Mesenchymal stem cell (in vitro differentiated cells and primary cell): ENCODE data around the gene CCNT1.
"Not testable (repeated sequence)": the region's sequence is repeated elsewhere in the genome, so short reads cannot be mapped to it uniquely, and the experiment has no call there.

Source experiments
- DNase-seq: peaks from one replicate; pipeline ENCODE4 v3.0.0-alpha.2; 2013
- H2AFZ ChIP-seq: one replicate; pipeline ENCODE4 v1.6.1; 2013; ENCODE audit warnings: low read depth, mild to moderate bottlenecking, control low read depth, inconsistent platforms, low read length, moderate library complexity
- H2AK5ac ChIP-seq: 2 replicates; pipeline ENCODE4 v1.6.1; 2013; ENCODE audit warnings: low read length, moderate library complexity, mild to moderate bottlenecking, inconsistent platforms; ENCODE audit not compliant: severe bottlenecking
- H2BK120ac ChIP-seq: one replicate; pipeline ENCODE4 v1.6.1; 2013; ENCODE audit warnings: low read depth, mild to moderate bottlenecking, inconsistent platforms, low read length, moderate library complexity
- H2BK12ac ChIP-seq, 2 experiments: one replicate each; pipeline ENCODE4 v1.6.1; 2013; ENCODE audit warnings: inconsistent platforms in 2 of 2, low read length in 2 of 2, mild to moderate bottlenecking in 2 of 2, moderate library complexity in 2 of 2, control low read depth in 1 of 2
- H2BK15ac ChIP-seq: one replicate; pipeline ENCODE4 v1.6.1; 2013; ENCODE audit warnings: mild to moderate bottlenecking, low read depth, inconsistent platforms; ENCODE audit not compliant: poor library complexity, severe bottlenecking
- H2BK5ac ChIP-seq: 2 replicates; pipeline ENCODE4 v1.6.1; 2013; ENCODE audit warnings: low read depth, mild to moderate bottlenecking, low read length, control low read depth, inconsistent platforms; ENCODE audit not compliant: poor library complexity, severe bottlenecking
- H3K14ac ChIP-seq, 2 experiments: one replicate each; pipeline ENCODE4 v1.6.1; 2013; ENCODE audit warnings: inconsistent platforms in 2 of 2, low read length in 2 of 2, control low read depth in 1 of 2, mild to moderate bottlenecking in 1 of 2, moderate library complexity in 1 of 2
- H3K18ac ChIP-seq, 2 experiments: one replicate each; pipeline ENCODE4 v1.6.1; 2013; ENCODE audit warnings: inconsistent platforms in 2 of 2, low read length in 2 of 2, control low read depth in 1 of 2, low read depth in 1 of 2, mild to moderate bottlenecking in 1 of 2
- H3K23ac ChIP-seq, 2 experiments: one replicate each; pipeline ENCODE4 v1.6.1; 2013; ENCODE audit warnings: inconsistent platforms in 2 of 2, low read length in 2 of 2, mild to moderate bottlenecking in 2 of 2, moderate library complexity in 2 of 2, control low read depth in 1 of 2
- H3K27ac ChIP-seq: 2 replicates; pipeline ENCODE4 v1.5.1; 2013; ENCODE audit warnings: mild to moderate bottlenecking, moderate library complexity, low read length, control low read depth, inconsistent platforms; ENCODE audit not compliant: poor library complexity, severe bottlenecking
- H3K27me3 ChIP-seq, 2 experiments: 2 replicates each; pipeline versions ENCODE4 v1.6.1 to v1.7.0; 2013; ENCODE audit warnings: low read length in 2 of 2, mild to moderate bottlenecking in 2 of 2, moderate library complexity in 2 of 2, control low read depth in 1 of 2, inconsistent platforms in 1 of 2; ENCODE audit not compliant: control insufficient read depth in 1 of 2, insufficient read depth in 1 of 2
- H3K36me3 ChIP-seq, 2 experiments: 2 replicates each; pipeline versions ENCODE4 v1.6.1 to v1.7.0; 2013; ENCODE audit warnings: low read length in 2 of 2, control low read depth in 1 of 2, inconsistent platforms in 1 of 2, low read depth in 1 of 2, mild to moderate bottlenecking in 1 of 2; ENCODE audit not compliant: insufficient read depth in 2 of 2, control insufficient read depth in 1 of 2
- H3K4ac ChIP-seq, 2 experiments: one replicate each; pipeline ENCODE4 v1.6.1; 2013; ENCODE audit warnings: inconsistent platforms in 2 of 2, low read length in 2 of 2, mild to moderate bottlenecking in 2 of 2, moderate library complexity in 2 of 2, control low read depth in 1 of 2, low read depth in 1 of 2
- H3K4me1 ChIP-seq: 2 replicates; pipeline ENCODE4 v1.6.1; 2013; ENCODE audit warnings: low read depth, low read length, control low read depth; ENCODE audit not compliant: control insufficient read depth, insufficient read depth
- H3K4me2 ChIP-seq: 2 replicates; pipeline ENCODE4 v1.6.1; 2013; ENCODE audit warnings: low read length, mild to moderate bottlenecking, inconsistent platforms; ENCODE audit not compliant: poor library complexity, severe bottlenecking
- H3K4me3 ChIP-seq, 2 experiments: 2 replicates each; pipeline versions ENCODE4 v1.5.1 to v1.7.0; 2013; ENCODE audit warnings: low read length in 2 of 2, mild to moderate bottlenecking in 2 of 2, control low read depth in 1 of 2, low read depth in 1 of 2; ENCODE audit not compliant: insufficient read depth in 1 of 2
- H3K79me1 ChIP-seq: replicated peaks from 2 replicates; pipeline ENCODE4 v1.6.1; 2013; ENCODE audit warnings: mild to moderate bottlenecking, control low read depth, low read length, inconsistent platforms; ENCODE audit not compliant: poor library complexity, severe bottlenecking
- H3K9ac ChIP-seq: 2 replicates; pipeline ENCODE4 v1.7.0; 2013; ENCODE audit warnings: mild to moderate bottlenecking, low read length, moderate library complexity
- H3K9me3 ChIP-seq: 2 replicates; pipeline ENCODE4 v1.7.0; 2013; ENCODE audit warnings: mild to moderate bottlenecking, low read length; ENCODE audit not compliant: control insufficient read depth
- H4K8ac ChIP-seq: one replicate; pipeline ENCODE4 v1.6.1; 2013; ENCODE audit warnings: inconsistent platforms, mild to moderate bottlenecking, low read length, moderate library complexity
- H4K91ac ChIP-seq: one replicate; pipeline ENCODE4 v1.6.1; 2013; ENCODE audit warnings: mild to moderate bottlenecking, low read length, inconsistent platforms
- WGBS: methylation state at CpG from one replicate; pipeline ENCODE4 v1.1.7; 2013; ENCODE audit warnings: mixed read lengths; 5-methylcytosine and 5-hydroxymethylcytosine counted together

Gene CCNT1

DNA sequence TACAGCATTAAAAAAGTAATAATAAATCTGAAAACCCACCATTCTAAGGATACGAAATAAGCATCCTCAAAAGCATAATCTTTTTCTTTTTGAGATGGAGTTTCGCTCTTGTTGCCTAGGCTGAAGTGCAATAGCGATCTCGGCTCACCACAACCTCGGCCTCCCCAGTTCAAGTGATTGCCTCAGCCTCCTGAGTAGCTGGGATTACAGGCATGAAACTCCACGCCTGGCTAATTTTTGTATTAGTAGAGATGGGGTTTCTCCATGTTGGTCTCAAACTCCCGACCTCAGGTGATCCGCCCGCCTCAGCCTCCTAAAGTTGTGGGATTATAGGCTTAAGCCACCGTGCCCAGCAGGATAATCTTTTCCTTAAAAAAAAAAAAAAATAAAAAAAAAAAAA lies 4.3 kb downstream of the CCNT1 start:
- Histone ChIP-seq H2BK12ac (no peak overlapping the region), H3K4me3 (no peak overlapping the region), H2BK120ac (no peak overlapping the region), H4K8ac (no peak overlapping the region), H3K4me2 (no peak overlapping the region), H3K14ac (no peak overlapping the region), H2AK5ac (no peak overlapping the region), H3K27ac (no peak overlapping the region), H3K4ac (no peak overlapping the region), H2BK5ac (no peak overlapping the region), H3K4me1 (peaks cover 9% of the 10 kb centered on the region), H2AFZ (no peak overlapping the region), H3K79me1 (peaks cover 3% of the 10 kb centered on the region), H2BK15ac (no peak overlapping the region), H3K23ac (no peak overlapping the region), H3K18ac (no peak overlapping the region), H3K27me3 (no peaks in the 10 kb centered on the region), H3K9me3 (no peaks in the 10 kb centered on the region), H3K36me3 (peaks cover 16 to 67% of the 10 kb centered on the region in 2 experiments), H3K9ac (no peak overlapping the region), H4K91ac (no peak overlapping the region)
- no peak for DNase-seq
- WGBS = 97% methylated on average over 5 of the region's 10 CpGs

DNA sequence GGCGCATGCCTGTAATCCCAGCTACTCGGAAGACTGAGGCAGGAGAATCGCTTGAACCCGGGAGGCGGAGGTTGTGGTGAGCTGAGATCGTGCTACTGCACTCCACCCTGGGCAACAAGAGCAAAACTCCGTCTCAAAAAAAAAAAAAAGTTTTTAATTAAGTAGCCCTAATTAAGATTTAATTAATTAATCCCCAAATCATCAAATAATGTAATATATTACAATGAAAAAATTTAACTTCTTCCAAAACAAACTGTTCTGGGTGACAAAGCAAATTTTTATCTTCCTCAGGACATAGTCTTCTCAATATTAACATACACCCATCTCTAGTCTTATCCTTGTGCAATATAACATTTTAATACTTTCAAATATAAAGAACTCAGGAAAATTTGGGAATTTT lies 17.7 kb downstream of the CCNT1 start:
- not testable (repeated sequence) for H3K4me1 ChIP-seq, H3K4ac ChIP-seq, H2AFZ ChIP-seq, H3K4me3 ChIP-seq, H3K9me3 ChIP-seq, H4K91ac ChIP-seq, H2BK5ac ChIP-seq, H3K4me2 ChIP-seq, H2BK15ac ChIP-seq, DNase-seq, H3K27me3 ChIP-seq, H3K27ac ChIP-seq, H2AK5ac ChIP-seq, H3K9ac ChIP-seq, H3K18ac ChIP-seq, H3K14ac ChIP-seq, H2BK120ac ChIP-seq, H4K8ac ChIP-seq, H2BK12ac ChIP-seq, H3K23ac ChIP-seq
- Histone ChIP-seq H3K79me1 (peaks cover 13% of the 10 kb centered on the region), H3K36me3 (peaks cover 31 to 74% of the 10 kb centered on the region in 2 experiments)
- WGBS = 100% methylated on average over 5 of the region's 7 CpGs

DNA sequence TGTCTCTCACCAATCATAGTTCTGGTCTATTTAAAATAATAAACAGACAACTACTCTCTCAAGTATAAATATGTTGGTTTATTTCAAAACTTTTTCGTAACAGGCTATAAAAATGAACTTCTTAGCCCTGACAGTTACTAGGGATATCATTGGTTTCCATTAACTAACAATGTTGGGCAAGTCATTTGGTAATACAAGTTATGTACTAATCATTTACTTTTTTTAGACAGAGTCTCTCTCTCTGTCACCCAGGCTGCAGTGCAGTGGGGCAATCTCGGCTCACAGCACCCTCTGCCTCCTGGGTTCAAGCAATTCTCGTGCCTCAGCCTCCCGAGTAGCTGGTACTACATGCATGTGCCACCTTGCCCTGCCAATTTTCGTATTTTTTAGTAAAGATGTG lies 19.9 kb downstream of the CCNT1 start:
- no peak overlapping the region for H3K4me2 ChIP-seq
- no peak overlapping the region for H3K27ac ChIP-seq
- H4K8ac ChIP-seq = no peak overlapping the region
- DNase-seq = no peak
- H3K79me1 ChIP-seq = peaks cover 20% of the 10 kb centered on the region
- H3K18ac ChIP-seq = no peak overlapping the region
- no peak overlapping the region for H3K9ac ChIP-seq
- H3K9me3 ChIP-seq = no peaks in the 10 kb centered on the region
- H2BK120ac ChIP-seq = no peak overlapping the region
- no peaks in the 10 kb centered on the region for H3K27me3 ChIP-seq
- WGBS = 96% methylated on average over 4 of the region's 5 CpGs
- H2AFZ ChIP-seq = no peak overlapping the region
- H3K23ac ChIP-seq = no peak overlapping the region
- no peak overlapping the region for H2BK5ac ChIP-seq
- H3K4me3 ChIP-seq = no peak overlapping the region
- H2BK15ac ChIP-seq = no peak overlapping the region
- no peak overlapping the region for H3K14ac ChIP-seq
- H3K36me3 ChIP-seq = peaks cover 23 to 82% of the 10 kb centered on the region in 2 experiments
- no peak overlapping the region for H4K91ac ChIP-seq
- H3K4me1 ChIP-seq = no peaks in the 10 kb centered on the region
- no peak overlapping the region for H2AK5ac ChIP-seq
- H2BK12ac ChIP-seq = no peak overlapping the region
- no peak overlapping the region for H3K4ac ChIP-seq

DNA sequence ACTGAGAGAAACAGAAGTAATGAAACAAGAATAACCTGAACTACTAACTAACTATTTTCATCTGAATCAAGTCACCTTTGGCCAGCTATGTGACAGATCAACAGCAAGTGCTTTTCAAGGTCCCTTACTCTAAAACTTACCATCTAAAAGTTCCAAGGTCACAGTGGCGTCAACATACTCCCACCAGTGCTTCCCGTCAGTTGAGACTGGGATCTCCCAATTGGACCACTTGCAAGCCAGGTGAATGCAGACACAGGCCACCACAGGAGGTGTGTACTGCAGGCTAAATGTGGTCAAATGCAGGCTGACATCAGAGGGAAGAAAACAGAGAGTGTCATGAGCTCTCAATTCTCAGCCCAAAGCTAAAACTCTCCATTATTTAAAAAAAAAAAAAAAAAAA lies 20.6 kb downstream of the CCNT1 start:
- DNase-seq = no peak
- Histone ChIP-seq H2AK5ac (no peak overlapping the region), H2AFZ (no peak overlapping the region), H3K9ac (no peak overlapping the region), H2BK5ac (no peak overlapping the region), H3K36me3 (peaks cover 23 to 88% of the 10 kb centered on the region in 2 experiments), H3K4me1 (no peaks in the 10 kb centered on the region), H2BK120ac (no peak overlapping the region), H4K91ac (no peak overlapping the region), H3K14ac (no peak overlapping the region), H3K27ac (no peak overlapping the region), H3K9me3 (no peaks in the 10 kb centered on the region), H2BK12ac (no peak overlapping the region), H2BK15ac (no peak overlapping the region), H3K4me3 (no peak overlapping the region), H3K79me1 (peaks cover 20% of the 10 kb centered on the region), H3K4me2 (no peak overlapping the region), H4K8ac (no peak overlapping the region), H3K18ac (no peak overlapping the region), H3K23ac (no peak overlapping the region), H3K27me3 (no peaks in the 10 kb centered on the region), H3K4ac (no peak overlapping the region)
- WGBS = 100% methylated on average over 2 of the region's 2 CpGs
